Mesendoderm (in vitro differentiated cells): ENCODE data around the gene ADM2.

Experiments used
- DNase-seq: peaks from one replicate; pipeline ENCODE4 v3.0.0; 2013
- H2AK5ac ChIP-seq: 2 replicates; pipeline ENCODE4 v1.6.1; 2013; ENCODE audit warnings: low read length, inconsistent platforms
- H2BK120ac ChIP-seq: 2 replicates; pipeline ENCODE4 v1.6.1; 2013; ENCODE audit warnings: low read depth, mild to moderate bottlenecking, low read length, moderate library complexity, mixed read lengths
- H2BK15ac ChIP-seq: replicated peaks from 2 replicates; pipeline ENCODE4 v1.6.1; 2013; ENCODE audit warnings: low read depth, mild to moderate bottlenecking, moderate library complexity
- H2BK5ac ChIP-seq: 2 replicates; pipeline ENCODE4 v1.6.1; 2013; ENCODE audit warnings: low read length, inconsistent platforms
- H3K18ac ChIP-seq: 2 replicates; pipeline ENCODE4 v1.6.1; 2013; ENCODE audit warnings: mild to moderate bottlenecking, low read length, mixed read lengths
- H3K23ac ChIP-seq: one replicate; pipeline ENCODE4 v1.6.1; 2013; ENCODE audit warnings: low read length
- H3K27ac ChIP-seq: 2 replicates; pipeline ENCODE4 v1.5.1; 2013; ENCODE audit warnings: low read depth, mild to moderate bottlenecking, inconsistent platforms, low read length, moderate library complexity
- H3K27me3 ChIP-seq: 2 replicates; pipeline ENCODE4 v1.6.1; 2013; ENCODE audit warnings: low read length, control low read depth, mild to moderate bottlenecking, inconsistent platforms; ENCODE audit not compliant: insufficient read depth, poor library complexity
- H3K36me3 ChIP-seq: 2 replicates; pipeline ENCODE4 v1.6.1; 2013; ENCODE audit warnings: low read length, inconsistent platforms; ENCODE audit not compliant: control insufficient read depth, insufficient read depth
- H3K4ac ChIP-seq: one replicate; pipeline ENCODE4 v1.6.1; 2013; ENCODE audit warnings: low read depth, mild to moderate bottlenecking, low read length, moderate library complexity
- H3K4me1 ChIP-seq: 2 replicates; pipeline ENCODE4 v1.6.1; 2013; ENCODE audit warnings: low read depth, low read length, inconsistent platforms; ENCODE audit not compliant: control insufficient read depth
- H3K4me2 ChIP-seq: 2 replicates; pipeline ENCODE4 v1.6.1; 2013; ENCODE audit warnings: low read length
- H3K4me3 ChIP-seq: 2 replicates; pipeline ENCODE4 v1.5.1; 2013; ENCODE audit warnings: mild to moderate bottlenecking, low read length
- H3K56ac ChIP-seq: one replicate; pipeline ENCODE4 v1.6.1; 2013; ENCODE audit warnings: low read length
- H3K79me1 ChIP-seq: 2 replicates; pipeline ENCODE4 v1.6.1; 2013; ENCODE audit warnings: low read length, inconsistent platforms
- H3K79me2 ChIP-seq: 2 replicates; pipeline ENCODE4 v1.6.1; 2013; ENCODE audit warnings: mild to moderate bottlenecking, low read length; ENCODE audit not compliant: control insufficient read depth, insufficient read depth
- H3K9ac ChIP-seq: 2 replicates; pipeline ENCODE4 v1.6.1; 2013; ENCODE audit warnings: low read length, inconsistent platforms
- H4K5ac ChIP-seq: one replicate; pipeline ENCODE4 v1.6.1; 2013; ENCODE audit warnings: low read length
- H4K8ac ChIP-seq: one replicate; pipeline ENCODE4 v1.6.1; 2013; ENCODE audit warnings: low read depth, mild to moderate bottlenecking, control low read depth, low read length, moderate library complexity
- WGBS: extraction: QIAGEN DNeasy Blood & Tissue Kit; methylation state at CpG from one replicate; pipeline ENCODE4 v1.1.7; 2013; ENCODE audit warnings: low lambda C conversion rate, missing lambda C conversion rate; ENCODE audit not compliant: insufficient coverage; ENCODE audit errors: extremely low coverage; 5-methylcytosine and 5-hydroxymethylcytosine counted together

The ADM2 gene

GRCh38 chr22:50439871-50440331, 41.4 kb upstream of the ADM2 start:
- H2AK5ac ChIP-seq: no peak overlapping the region
- H3K4me3 ChIP-seq: no peak overlapping the region
- H3K56ac ChIP-seq: no peak overlapping the region
- H2BK5ac ChIP-seq: no peak overlapping the region
- no peak overlapping the region for H3K18ac ChIP-seq
- WGBS: no CpG with 5 or more reads among the region's 10 CpGs
- no peak overlapping the region for H4K5ac ChIP-seq
- no peak overlapping the region for H3K9ac ChIP-seq
- H3K79me1 ChIP-seq: no peaks in the 10 kb centered on the region
- no peak overlapping the region for H3K4ac ChIP-seq
- H3K4me2 ChIP-seq: no peak overlapping the region
- no peak overlapping the region for H3K27ac ChIP-seq
- no peak for DNase-seq
- H3K79me2 ChIP-seq: no peaks in the 10 kb centered on the region
- no peaks in the 10 kb centered on the region for H3K4me1 ChIP-seq
- H3K36me3 ChIP-seq: peaks cover 1% of the 10 kb centered on the region
- no peaks in the 10 kb centered on the region for H3K27me3 ChIP-seq
- H3K23ac ChIP-seq: no peak overlapping the region
- H4K8ac ChIP-seq: no peak overlapping the region
- H2BK120ac ChIP-seq: no peak overlapping the region
- H2BK15ac ChIP-seq: no peak overlapping the region

- WGBS: no CpG with 5 or more reads among the region's 26 CpGs
- no peak overlapping the region for H2BK120ac ChIP-seq
- DNase-seq: no peak
Measured at GRCh38 chr22:50440544-50441249, 40.6 kb upstream of the ADM2 start.

GRCh38 chr22:50441428-50441993, 39.8 kb upstream of the ADM2 start:
- H2BK120ac ChIP-seq: no peak overlapping the region
- H3K79me1 ChIP-seq: no peaks in the 10 kb centered on the region
- no peaks in the 10 kb centered on the region for H3K79me2 ChIP-seq
- no peak overlapping the region for H3K9ac ChIP-seq
- WGBS: no CpG with 5 or more reads among the region's 17 CpGs
- H3K23ac ChIP-seq: no peak overlapping the region
- peaks cover 1% of the 10 kb centered on the region for H3K36me3 ChIP-seq
- no peak overlapping the region for H2BK15ac ChIP-seq
- no peak overlapping the region for H3K4ac ChIP-seq
- H3K4me2 ChIP-seq: no peak overlapping the region
- H4K5ac ChIP-seq: no peak overlapping the region
- H3K27ac ChIP-seq: no peak overlapping the region
- no peak overlapping the region for H3K4me3 ChIP-seq
- H2AK5ac ChIP-seq: no peak overlapping the region
- no peaks in the 10 kb centered on the region for H3K4me1 ChIP-seq
- no peak overlapping the region for H4K8ac ChIP-seq
- H2BK5ac ChIP-seq: no peak overlapping the region
- DNase-seq: no peak
- H3K18ac ChIP-seq: no peak overlapping the region
- H3K56ac ChIP-seq: no peak overlapping the region
- H3K27me3 ChIP-seq: no peaks in the 10 kb centered on the region

More at GRCh38 chr22:50440544-50441249, 40.6 kb upstream of the ADM2 start:
- H3K4ac ChIP-seq: no peak overlapping the region
- H3K27ac ChIP-seq: no peak overlapping the region
- H2AK5ac ChIP-seq: no peak overlapping the region
- no peak overlapping the region for H3K9ac ChIP-seq
- H3K4me1 ChIP-seq: no peaks in the 10 kb centered on the region
- no peak overlapping the region for H3K23ac ChIP-seq
- H3K36me3 ChIP-seq: peaks cover 1% of the 10 kb centered on the region
- no peak overlapping the region for H3K18ac ChIP-seq
- H3K27me3 ChIP-seq: no peaks in the 10 kb centered on the region
- H2BK5ac ChIP-seq: no peak overlapping the region
- H3K4me3 ChIP-seq: no peak overlapping the region
- H3K79me2 ChIP-seq: no peaks in the 10 kb centered on the region
- H3K79me1 ChIP-seq: no peaks in the 10 kb centered on the region
- no peak overlapping the region for H4K5ac ChIP-seq
- H2BK15ac ChIP-seq: no peak overlapping the region
- H3K56ac ChIP-seq: no peak overlapping the region
- H4K8ac ChIP-seq: no peak overlapping the region
- H3K4me2 ChIP-seq: no peak overlapping the region

DNA sequence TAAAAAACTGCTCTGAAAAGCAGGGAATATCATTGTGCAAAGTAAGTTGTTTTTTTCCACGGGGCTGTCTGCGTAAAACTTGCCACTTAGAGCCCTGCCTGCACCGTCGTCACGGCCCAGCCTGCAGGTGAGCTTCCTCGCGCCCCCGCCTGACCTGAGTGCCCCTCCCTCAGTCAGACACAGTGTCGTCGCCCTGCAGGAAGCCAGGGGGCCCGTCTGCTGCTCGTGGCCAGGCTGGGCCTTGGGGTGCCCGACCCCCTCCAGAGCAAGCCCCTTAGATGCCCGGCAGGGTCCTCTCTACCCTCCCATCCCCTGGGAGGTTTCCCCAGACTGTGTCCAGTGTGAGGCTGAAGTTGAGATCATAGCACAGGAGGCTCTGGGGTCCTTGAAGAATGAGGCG, 38.1 kb upstream of the ADM2 start:
- H3K27ac ChIP-seq: no peak overlapping the region
- DNase-seq: no peak
- no peak overlapping the region for H4K8ac ChIP-seq
- no peak overlapping the region for H3K56ac ChIP-seq
- H3K79me1 ChIP-seq: no peaks in the 10 kb centered on the region
- H2AK5ac ChIP-seq: no peak overlapping the region
- H4K5ac ChIP-seq: no peak overlapping the region
- H2BK15ac ChIP-seq: no peak overlapping the region
- no peak overlapping the region for H3K4me2 ChIP-seq
- no peaks in the 10 kb centered on the region for H3K4me1 ChIP-seq
- H2BK120ac ChIP-seq: no peak overlapping the region
- peaks cover 4% of the 10 kb centered on the region for H3K36me3 ChIP-seq
- no peak overlapping the region for H2BK5ac ChIP-seq
- H3K27me3 ChIP-seq: no peaks in the 10 kb centered on the region
- no peak overlapping the region for H3K9ac ChIP-seq
- H3K18ac ChIP-seq: no peak overlapping the region
- H3K23ac ChIP-seq: no peak overlapping the region
- H3K4me3 ChIP-seq: no peak overlapping the region
- H3K79me2 ChIP-seq: no peaks in the 10 kb centered on the region
- H3K4ac ChIP-seq: no peak overlapping the region
- no CpG with 5 or more reads among the region's 15 CpGs for WGBS

DNA sequence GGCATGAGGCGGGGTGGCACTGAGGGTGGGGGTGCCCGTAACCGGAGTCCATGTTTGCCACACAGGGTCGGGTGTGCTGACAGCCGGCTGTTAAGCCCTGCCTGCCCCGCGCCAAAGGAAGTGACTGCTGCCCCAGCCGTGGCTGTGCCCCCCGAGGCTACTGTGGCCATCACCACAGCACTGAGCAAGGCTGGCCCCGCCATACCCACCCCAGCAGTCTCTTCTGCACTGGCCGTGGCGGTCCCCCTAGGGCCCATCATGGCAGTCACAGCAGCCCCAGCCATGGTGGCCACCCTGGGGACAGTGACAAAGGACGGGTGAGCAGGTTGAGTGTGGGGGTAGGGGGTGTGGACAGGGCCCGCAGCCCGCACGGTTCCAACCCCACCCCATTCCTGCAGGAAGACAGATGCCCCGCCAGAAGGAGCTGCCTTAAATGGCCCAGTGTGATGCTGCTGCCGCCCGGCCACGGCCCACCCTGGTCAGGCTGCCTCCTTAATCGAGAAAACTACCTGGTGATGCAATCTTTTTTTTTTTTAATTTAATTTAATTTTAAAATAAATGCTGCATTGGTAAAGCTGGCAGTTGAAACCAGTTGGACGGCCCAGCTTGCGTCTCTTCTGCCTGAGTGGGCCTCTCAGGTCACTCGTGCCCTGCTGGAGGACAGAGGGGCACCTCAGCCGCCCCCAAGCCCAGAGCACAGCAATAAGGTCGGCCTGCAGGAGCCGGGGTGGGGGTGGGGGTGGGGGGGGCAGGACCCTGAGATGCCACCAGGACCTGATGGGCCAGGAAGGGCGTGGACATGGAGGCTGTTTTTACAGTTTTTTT, 37.3 kb upstream of the ADM2 start:
- H4K5ac ChIP-seq: no peak overlapping the region
- H2BK120ac ChIP-seq: no peak overlapping the region
- no CpG with 5 or more reads among the region's 28 CpGs for WGBS
- no peaks in the 10 kb centered on the region for H3K79me1 ChIP-seq
- peaks cover 6% of the 10 kb centered on the region for H3K36me3 ChIP-seq
- no peak overlapping the region for H3K4me2 ChIP-seq
- H4K8ac ChIP-seq: no peak overlapping the region
- no peak overlapping the region for H3K23ac ChIP-seq
- H3K18ac ChIP-seq: no peak overlapping the region
- no peak overlapping the region for H3K56ac ChIP-seq
- no peak overlapping the region for H3K9ac ChIP-seq
- H2AK5ac ChIP-seq: no peak overlapping the region
- H3K4me3 ChIP-seq: no peak overlapping the region
- no peaks in the 10 kb centered on the region for H3K27me3 ChIP-seq
- no peak overlapping the region for H3K4ac ChIP-seq
- no peak overlapping the region for H2BK5ac ChIP-seq
- no peak overlapping the region for H3K27ac ChIP-seq
- no peaks in the 10 kb centered on the region for H3K79me2 ChIP-seq
- DNase-seq: no peak
- no peak overlapping the region for H2BK15ac ChIP-seq
- no peaks in the 10 kb centered on the region for H3K4me1 ChIP-seq
